HepG2 (cell line): ENCODE data around the gene TRPV6. TPM values are rescaled to one million over a fixed set of nuclear protein-coding genes. Genes with fewer than 3 reads are reported as not detected.

ENCODE experiments used
- ATAC-seq: fragments of 200-7000 bp; cut with Tn5 transposase; 3 replicates; pipeline ENCODE4 v1.9.1; 2020; ENCODE audit warnings: mild to moderate bottlenecking, moderate library complexity
- BruUV-seq: library from RNA; stranded (reverse); fragments of 400-500 nt; replicated peaks from 2 replicates; lab custom pipeline; 2021; lab: Mats Ljungman, UMichigan
- CTCF ChIA-PET: fragments of 300-600 bp; formaldehyde crosslinking; extraction: SDS; loops from one replicate; lab custom pipeline; 2021; ENCODE audit warnings: low total read pairs, inconsistent platforms, low intra/inter-chr PET ratio; lab: Yijun Ruan, JAX
- POLR2A ChIA-PET: fragments of 350-600 bp; sonication (Branson Sonifier 250); formaldehyde crosslinking; loops from one replicate; lab custom pipeline; 2020; ENCODE audit warnings: antibody characterized with exemption, inconsistent platforms; lab: Yijun Ruan, JAX
- DNase-seq: peaks from one replicate; pipeline ENCODE4 v3.0.0-alpha.2; 2015; ENCODE audit warnings: low spot score
- FAIRE-seq: peaks from 3 replicates; lab custom pipeline; 2011; peaks lifted over from hg19 to GRCh38; lab: Jason Lieb, UNC
- H2AFZ ChIP-seq: one replicate; pipeline ENCODE4 v1.6.1; 2011; ENCODE audit warnings: low read length, inconsistent platforms
- H3K27ac ChIP-seq: fragments of 300-600 bp; 3 replicates; pipeline ENCODE4 v1.8.0; 2011; ENCODE audit warnings: mixed run types, mild to moderate bottlenecking, mixed read lengths, low read length, inconsistent platforms; ENCODE audit not compliant: insufficient read depth; ENCODE audit errors: extremely low read length
- H3K27me3 ChIP-seq, 2 experiments: fragments of 200-600 bp in 1 of 2; 2 replicates in 1 of 2; 3 replicates in 1 of 2; pipeline versions ENCODE4 v1.6.0 to v1.8.0; 2011; ENCODE audit warnings: low read length in 2 of 2, mild to moderate bottlenecking in 2 of 2, moderate library complexity in 2 of 2, inconsistent platforms in 1 of 2; ENCODE audit not compliant: insufficient read depth in 2 of 2, control insufficient read depth in 1 of 2
- H3K36me3 ChIP-seq, 2 experiments: fragments of 200-600 bp in 1 of 2; replicated peaks in 1 of 2; 2 replicates in 1 of 2; 3 replicates in 1 of 2; pipeline versions ENCODE4 v1.5.1 to v1.8.0; 2011; ENCODE audit warnings: low read length in 2 of 2, inconsistent platforms in 1 of 2; ENCODE audit not compliant: insufficient read depth in 2 of 2, control insufficient read depth in 1 of 2
- H3K4me1 ChIP-seq: 2 replicates; pipeline ENCODE4 v1.5.1; 2012; ENCODE audit warnings: low read length, inconsistent platforms; ENCODE audit not compliant: insufficient read depth
- H3K4me2 ChIP-seq: 2 replicates; pipeline ENCODE4 v1.6.0; 2011; ENCODE audit warnings: low read depth, low read length, inconsistent platforms
- H3K4me3 ChIP-seq, 3 experiments: fragments of 200-600 bp in 1 of 3; sonication (generic), shearing (Covaris generic) in 1 of 3; replicated peaks in 1 of 3; 2 replicates each; pipeline ENCODE4 v1.5.1; 2011 to 2016; ENCODE audit warnings: low read length in 3 of 3, inconsistent platforms in 2 of 3, low read depth in 2 of 3, mild to moderate bottlenecking in 2 of 3, control low read depth in 1 of 3, mixed read lengths in 1 of 3; ENCODE audit not compliant: insufficient read depth in 1 of 3
- H3K79me2 ChIP-seq: one replicate; pipeline ENCODE4 v1.6.1; 2011; ENCODE audit warnings: low read length, inconsistent platforms; ENCODE audit not compliant: insufficient read depth
- H3K9ac ChIP-seq: 2 replicates; pipeline ENCODE4 v1.6.0; 2011; ENCODE audit warnings: mild to moderate bottlenecking, low read depth, low read length, inconsistent platforms; ENCODE audit not compliant: insufficient read depth
- H3K9me3 ChIP-seq: 2 replicates; pipeline ENCODE4 v1.5.1; 2012; ENCODE audit warnings: mild to moderate bottlenecking, low read length
- H4K20me1 ChIP-seq: 2 replicates; pipeline ENCODE4 v1.6.0; 2011; ENCODE audit warnings: inconsistent platforms, mild to moderate bottlenecking, low read length, moderate library complexity; ENCODE audit not compliant: insufficient read depth
- BRD4 ChIP-seq: sonication (generic); formaldehyde crosslinking; IDR thresholded peaks from 2 replicates; pipeline ENCODE4 v1.4.0; 2020; ENCODE audit warnings: missing genetic modification reagents
- EED ChIP-seq: sonication (generic); formaldehyde crosslinking; IDR thresholded peaks from 2 replicates; pipeline ENCODE4 v1.5.0; 2020; ENCODE audit warnings: mild to moderate bottlenecking, missing genetic modification reagents
- KDM4B ChIP-seq: sonication (generic); formaldehyde crosslinking; IDR thresholded peaks from 2 replicates; pipeline ENCODE4 v1.4.0; 2020; ENCODE audit warnings: missing genetic modification reagents
- ONECUT2 ChIP-seq: sonication (generic); formaldehyde crosslinking; IDR thresholded peaks from 2 replicates; pipeline ENCODE4 v1.4.0; 2020; ENCODE audit warnings: missing genetic modification reagents
- PLRG1 ChIP-seq: fragments of 450-650 bp; conservative IDR thresholded peaks from 2 replicates; pipeline ENCODE4 v1.6.1; 2016
- TCF7 ChIP-seq: sonication (generic); IDR thresholded peaks from 2 replicates; pipeline ENCODE4 v1.6.1; 2016; ENCODE audit warnings: antibody characterized with exemption, low read depth
- ZEB1 ChIP-seq: IDR thresholded peaks from 2 replicates; pipeline ENCODE4 v1.6.1; 2012; ENCODE audit warnings: mild to moderate bottlenecking, low read depth, inconsistent platforms; ENCODE audit not compliant: insufficient replicate concordance
- ZFP82 ChIP-seq: sonication (generic); formaldehyde crosslinking; IDR thresholded peaks from 2 replicates; pipeline ENCODE4 v1.5.1; 2020; ENCODE audit warnings: mild to moderate bottlenecking, missing genetic modification reagents, borderline replicate concordance
- ZNF207 ChIP-seq: fragments of 450-650 bp; IDR thresholded peaks from 2 replicates; pipeline ENCODE4 v1.6.1; 2016; ENCODE audit warnings: antibody characterized with exemption, borderline replicate concordance
- ZNF501 ChIP-seq: sonication (generic); formaldehyde crosslinking; IDR thresholded peaks from 2 replicates; pipeline ENCODE4 v1.5.1; 2020; ENCODE audit warnings: mild to moderate bottlenecking, moderate library complexity, missing genetic modification reagents
- ZNF556 ChIP-seq: sonication (generic); formaldehyde crosslinking; IDR thresholded peaks from 2 replicates; pipeline ENCODE4 v1.4.0; 2020; ENCODE audit warnings: mild to moderate bottlenecking, missing genetic modification reagents, borderline replicate concordance
- ZNF577 ChIP-seq: sonication (generic); formaldehyde crosslinking; IDR thresholded peaks from 2 replicates; pipeline ENCODE4 v1.4.0; 2020; ENCODE audit warnings: mild to moderate bottlenecking, low read depth, missing genetic modification reagents, borderline replicate concordance
- ZNF761 ChIP-seq: sonication (generic); formaldehyde crosslinking; conservative IDR thresholded peaks from 2 replicates; pipeline ENCODE4 v1.4.0; 2020; ENCODE audit warnings: mild to moderate bottlenecking, missing genetic modification reagents
- WGBS: methylation state at CpG from one replicate; pipeline ENCODE4 v1.1.6; 2017; ENCODE audit warnings: low lambda C conversion rate; 5-methylcytosine and 5-hydroxymethylcytosine counted together
- in situ Hi-C: cut with HindIII; loops from 2 replicates; pipeline ENCODE4 v1.10.0; 2017; ENCODE audit warnings: low pct_unique_long_range_greater_than_20kb; ENCODE audit not compliant: extremely low pct_ligation_motif_present
- intact Hi-C: fragments of 100-400 bp; cut with micrococcal nuclease; formaldehyde crosslinking; loops from one replicate; pipeline ENCODE4 v1.10.0; 2022; ENCODE audit not compliant: unreplicated experiment
- polyA plus RNA-seq, 8 experiments: library from polyadenylated mRNA; depleted of rRNA in 3 of 8; stranded (reverse) in 7 of 8; unstranded in 1 of 8; fragments of >200 nt; fragmentation: Illumina TruSeq in 4 of 8; extraction: Trizol in 4 of 8; gene quantifications; 2 replicates each; pipeline versions ENCODE4 v1.2.1 to v1.2.3, GENCODE V29; 2011 to 2016; ENCODE audit warnings: low read depth in 4 of 8, missing spikeins in 1 of 8, mixed read lengths in 1 of 8; ENCODE audit not compliant: insufficient read depth in 1 of 8
- total RNA-seq, 5 experiments: library from RNA; depleted of rRNA; stranded (reverse); fragments of >200 nt; fragmentation: Illumina TruSeq; extraction: Trizol; gene quantifications; 2 replicates each; pipeline ENCODE4 v1.2.3, GENCODE V29; 2016; ENCODE audit warnings: low read depth in 1 of 5
- TF ChIP-seq, protein P1 (sequence below): IDR thresholded peaks from 2 replicates; pipeline ENCODE4 v1.6.1; 2016
- TF ChIP-seq, protein P2 (sequence below): sonication (generic); formaldehyde crosslinking; IDR thresholded peaks from 2 replicates; pipeline ENCODE4 v1.8.1; 2023; ENCODE audit warnings: missing genetic modification reagents, mild to moderate bottlenecking, borderline replicate concordance
- TF ChIP-seq, protein P3 (sequence below): sonication (generic); formaldehyde crosslinking; conservative IDR thresholded peaks from 2 replicates; pipeline ENCODE4 v1.4.0; 2020; ENCODE audit warnings: missing genetic modification reagents
- TF ChIP-seq, protein P4 (sequence below): sonication (generic); formaldehyde crosslinking; IDR thresholded peaks from 2 replicates; pipeline ENCODE4 v1.4.0; 2020; ENCODE audit warnings: missing genetic modification reagents, mild to moderate bottlenecking, borderline replicate concordance

Gene TRPV6
- total and polyA plus RNA-seq, 2 of the 13 experiments (the other 11 are each of a cell fraction or from before 2014, with no cell fraction given), result not detected

DNA sequence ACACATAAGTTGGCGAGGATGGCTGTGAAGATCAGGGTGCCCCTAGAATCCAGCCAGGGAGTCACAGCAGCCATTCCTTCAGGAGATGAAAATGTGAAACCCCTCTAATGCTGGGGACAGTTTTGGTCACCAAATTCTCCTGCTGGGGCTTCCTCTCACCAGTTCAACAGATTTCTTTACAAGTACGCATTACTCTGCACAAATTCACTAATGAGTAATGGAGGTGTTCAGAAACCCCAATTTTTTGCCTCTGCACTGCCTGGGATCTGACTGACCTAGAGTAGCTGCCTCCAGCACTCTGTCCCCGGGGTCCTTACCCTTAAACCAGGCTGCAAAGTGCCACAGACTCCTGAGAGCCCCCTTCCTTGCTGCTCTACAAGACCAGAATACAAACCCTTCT lies 31.9 kb upstream of the TRPV6 start:
- H3K27ac ChIP-seq, result no peak overlapping the region
- no peaks in the 10 kb centered on the region for H3K27me3 ChIP-seq
- H3K4me3 ChIP-seq, result no peak overlapping the region
- FAIRE-seq, result no peak
- H3K9ac ChIP-seq, result no peak overlapping the region
- H3K4me1 ChIP-seq, result no peaks in the 10 kb centered on the region
- TF ChIP-seq EED (no peak), ZNF761 (CRISPR knock-in tag) (no peak), BRD4 (CRISPR knock-in tag) (no peak), ZFP82 (no peak), PLRG1 (no peak), KDM4B (no peak), ZEB1 (no peak), ZNF207 (no peak), ONECUT2 (no peak), ZNF577 (CRISPR knock-in tag) (no peak), ZNF556 (CRISPR knock-in tag) (no peak), ZNF501 (CRISPR knock-in tag) (no peak), TCF7 (no peak)
- TF ChIP-seq, protein P1, sequence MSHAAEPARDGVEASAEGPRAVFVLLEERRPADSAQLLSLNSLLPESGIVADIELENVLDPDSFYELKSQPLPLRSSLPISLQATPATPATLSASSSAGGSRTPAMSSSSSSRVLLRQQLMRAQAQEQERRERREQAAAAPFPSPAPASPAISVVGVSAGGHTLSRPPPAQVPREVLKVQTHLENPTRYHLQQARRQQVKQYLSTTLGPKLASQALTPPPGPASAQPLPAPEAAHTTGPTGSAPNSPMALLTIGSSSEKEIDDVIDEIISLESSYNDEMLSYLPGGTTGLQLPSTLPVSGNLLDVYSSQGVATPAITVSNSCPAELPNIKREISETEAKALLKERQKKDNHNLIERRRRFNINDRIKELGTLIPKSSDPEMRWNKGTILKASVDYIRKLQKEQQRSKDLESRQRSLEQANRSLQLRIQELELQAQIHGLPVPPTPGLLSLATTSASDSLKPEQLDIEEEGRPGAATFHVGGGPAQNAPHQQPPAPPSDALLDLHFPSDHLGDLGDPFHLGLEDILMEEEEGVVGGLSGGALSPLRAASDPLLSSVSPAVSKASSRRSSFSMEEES (CRISPR knock-in tag), result no peak
- TF ChIP-seq, protein P2, sequence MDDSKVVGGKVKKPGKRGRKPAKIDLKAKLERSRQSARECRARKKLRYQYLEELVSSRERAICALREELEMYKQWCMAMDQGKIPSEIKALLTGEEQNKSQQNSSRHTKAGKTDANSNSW (CRISPR knock-in tag), result no peak
- TF ChIP-seq, protein P3, sequence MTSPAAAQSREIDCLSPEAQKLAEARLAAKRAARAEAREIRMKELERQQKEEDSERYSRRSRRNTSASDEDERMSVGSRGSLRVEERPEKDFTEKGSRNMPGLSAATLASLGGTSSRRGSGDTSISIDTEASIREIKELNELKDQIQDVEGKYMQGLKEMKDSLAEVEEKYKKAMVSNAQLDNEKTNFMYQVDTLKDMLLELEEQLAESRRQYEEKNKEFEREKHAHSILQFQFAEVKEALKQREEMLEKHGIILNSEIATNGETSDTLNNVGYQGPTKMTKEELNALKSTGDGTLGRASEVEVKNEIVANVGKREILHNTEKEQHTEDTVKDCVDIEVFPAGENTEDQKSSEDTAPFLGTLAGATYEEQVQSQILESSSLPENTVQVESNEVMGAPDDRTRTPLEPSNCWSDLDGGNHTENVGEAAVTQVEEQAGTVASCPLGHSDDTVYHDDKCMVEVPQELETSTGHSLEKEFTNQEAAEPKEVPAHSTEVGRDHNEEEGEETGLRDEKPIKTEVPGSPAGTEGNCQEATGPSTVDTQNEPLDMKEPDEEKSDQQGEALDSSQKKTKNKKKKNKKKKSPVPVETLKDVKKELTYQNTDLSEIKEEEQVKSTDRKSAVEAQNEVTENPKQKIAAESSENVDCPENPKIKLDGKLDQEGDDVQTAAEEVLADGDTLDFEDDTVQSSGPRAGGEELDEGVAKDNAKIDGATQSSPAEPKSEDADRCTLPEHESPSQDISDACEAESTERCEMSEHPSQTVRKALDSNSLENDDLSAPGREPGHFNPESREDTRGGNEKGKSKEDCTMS (CRISPR knock-in tag), result no peak
- TF ChIP-seq, protein P4, sequence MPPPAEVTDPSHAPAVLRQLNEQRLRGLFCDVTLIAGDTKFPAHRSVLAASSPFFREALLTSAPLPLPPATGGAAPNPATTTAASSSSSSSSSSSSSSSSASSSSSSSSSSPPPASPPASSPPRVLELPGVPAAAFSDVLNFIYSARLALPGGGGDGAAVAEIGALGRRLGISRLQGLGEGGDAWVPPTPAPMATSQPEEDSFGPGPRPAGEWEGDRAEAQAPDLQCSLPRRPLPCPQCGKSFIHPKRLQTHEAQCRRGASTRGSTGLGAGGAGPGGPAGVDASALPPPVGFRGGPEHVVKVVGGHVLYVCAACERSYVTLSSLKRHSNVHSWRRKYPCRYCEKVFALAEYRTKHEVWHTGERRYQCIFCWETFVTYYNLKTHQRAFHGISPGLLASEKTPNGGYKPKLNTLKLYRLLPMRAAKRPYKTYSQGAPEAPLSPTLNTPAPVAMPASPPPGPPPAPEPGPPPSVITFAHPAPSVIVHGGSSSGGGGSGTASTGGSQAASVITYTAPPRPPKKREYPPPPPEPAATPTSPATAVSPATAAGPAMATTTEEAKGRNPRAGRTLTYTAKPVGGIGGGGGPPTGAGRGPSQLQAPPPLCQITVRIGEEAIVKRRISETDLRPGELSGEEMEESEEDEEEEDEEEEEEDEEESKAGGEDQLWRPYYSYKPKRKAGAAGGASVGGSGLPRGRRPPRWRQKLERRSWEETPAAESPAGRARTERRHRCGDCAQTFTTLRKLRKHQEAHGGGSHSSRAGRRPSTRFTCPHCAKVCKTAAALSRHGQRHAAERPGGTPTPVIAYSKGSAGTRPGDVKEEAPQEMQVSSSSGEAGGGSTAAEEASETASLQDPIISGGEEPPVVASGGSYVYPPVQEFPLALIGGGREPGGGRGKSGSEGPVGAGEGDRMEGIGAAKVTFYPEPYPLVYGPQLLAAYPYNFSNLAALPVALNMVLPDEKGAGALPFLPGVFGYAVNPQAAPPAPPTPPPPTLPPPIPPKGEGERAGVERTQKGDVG (CRISPR knock-in tag), result no peak
- TF ChIP-seq, all 625 proteins: peak for 0
- in situ Hi-C loops, result no loop called here
- Histone ChIP-seq H4K20me1 (no peaks in the 10 kb centered on the region), H3K79me2 (no peaks in the 10 kb centered on the region), H3K4me2 (no peak overlapping the region), H3K9me3 (no peaks in the 10 kb centered on the region), H2AFZ (no peak overlapping the region), H3K36me3 (no peaks in the 10 kb centered on the region)
- DNase-seq (no peak), ATAC-seq (no peak)
- 0% methylated on average over 3 of the region's 3 CpGs for WGBS
- intact Hi-C loops, result no loop called here
- ChIA-PET POLR2A (no interaction called here), CTCF (no interaction called here)
- BruUV-seq, result no TSS peak
